ENCODE measurements around the gene ABLIM2. TPM values are rescaled to one million over a fixed set of nuclear protein-coding genes. Genes with fewer than 3 reads are reported as not detected.

The ABLIM2 gene
- total and polyA plus RNA-seq, 2 experiments from 2014 or later = 1.5 to 4.3 TPM

- H3K4me3 Mint-ChIP-seq = no peak overlapping the region
- H3K27ac Mint-ChIP-seq = no peak overlapping the region
- Histone ChIP-seq H3K27me3 (ENCODE audit: insufficient read depth) (no peaks in the 10 kb centered on the region), H3K4me1 (ENCODE audit: insufficient read depth) (0 out of 2 replicates have a peak, but pooled peaks cover 3% of the 10 kb centered on the region), H3F3A (replicated peaks; ENCODE audit: low read depth) (no peaks in the 10 kb centered on the region), H3K4me2 (no peak overlapping the region), H2AFZ (no peak overlapping the region), H3K27ac (ENCODE audit: low read depth) (no peak overlapping the region), H3K36me3 (ENCODE audit: insufficient read depth) (no peaks in the 10 kb centered on the region), H3K79me2 (replicated peaks; ENCODE audit: insufficient read depth) (no peaks in the 10 kb centered on the region), H3K4me3 (no peak overlapping the region), H4K20me1 (replicated peaks; ENCODE audit: insufficient read depth) (no peaks in the 10 kb centered on the region), H3K9me2 (ENCODE audit: insufficient read depth) (no peaks in the 10 kb centered on the region)
- ATAC-seq (no peak), DNase-seq (ENCODE audit: low spot score) (no peak)
- TF ChIP-seq CREB1 (CRISPR knock-in tag; IDR thresholded peaks at IDR 0.05; ENCODE audit: low read depth) (no peak), JUNB (IDR thresholded peaks at IDR 0.05; ENCODE audit: unreplicated experiment) (no peak), ZNF462 (CRISPR knock-in tag; IDR thresholded peaks at IDR 0.05) (no peak), CTCF (conservative IDR thresholded peaks at IDR 0.05; ENCODE audit: low read depth in 2 of 2) (no peak), REST (IDR thresholded peaks at IDR 0.05; ENCODE audit: unreplicated experiment) (no peak), STAT1 (IDR thresholded peaks at IDR 0.05; ENCODE audit: unreplicated experiment) (no peak), NANOG (IDR thresholded peaks at IDR 0.05; ENCODE audit: borderline replicate concordance) (no peak), POLR2AphosphoS5 (IDR thresholded peaks at IDR 0.05; ENCODE audit: low read depth) (no peak), EZH2 (IDR thresholded peaks at IDR 0.05; ENCODE audit: low read depth, unreplicated experiment) (no peak)
- H3K36me3 Mint-ChIP-seq (ENCODE audit: low read depth) = no peaks in the 10 kb centered on the region
- peaks cover 9% of the 10 kb centered on the region for H3K4me1 Mint-ChIP-seq
- peaks cover 2% of the 10 kb centered on the region for H3K27me3 Mint-ChIP-seq (ENCODE audit: insufficient read depth, low read depth, poor library complexity)
- no peaks in the 10 kb centered on the region for H3K9me3 Mint-ChIP-seq
These were observed 86.2 kb downstream of the ABLIM2 start for GRCh38 chr4:8072235-8072968.
